Ovary (tissue), 3 donors: ENCODE data around the gene TTLL10.

Experiments
- CTCF ChIP-seq, 3 donors: fragments of 450-650 bp in 2 of 3; fragments of 200-600 bp in 1 of 3; IDR thresholded peaks; one replicate each; pipeline versions ENCODE4 v1.5.1 to v1.8.0; 2016 to 2022; ENCODE audit warnings: antibody characterized with exemption in 3 of 3, mild to moderate bottlenecking in 1 of 3
- EP300 ChIP-seq: sonication (generic); formaldehyde crosslinking; IDR thresholded peaks from one replicate; pipeline ENCODE4 v1.6.1; 2017; ENCODE audit warnings: antibody characterized with exemption
- POLR2A ChIP-seq: fragments of 450-650 bp; IDR thresholded peaks from one replicate; pipeline ENCODE4 v1.6.1; 2017; ENCODE audit warnings: antibody characterized with exemption, mild to moderate bottlenecking, moderate library complexity
- donor health status: DM: no; HTN: no; CAD: no.

GRCh38 chr1:1231400-1232207 is 57.9 kb downstream of the TTLL10 start, which contains the start of gene SDF4:
- TF ChIP-seq CTCF (IDR thresholded peaks at IDR 0.05) (no peak), EP300 (no peak), POLR2A (peak; percentile 31)
